PFSK-1 (cell line): ENCODE results near the gene MTFR2.

Experiments used
- POLR2AphosphoS5 ChIP-seq: IDR thresholded peaks from 2 replicates; pipeline ENCODE4 v1.6.1; 2012; ENCODE audit warnings: low read depth, mild to moderate bottlenecking, control low read depth, low read length, moderate library complexity
- REST ChIP-seq, 2 experiments: IDR thresholded peaks; 2 replicates each; pipeline versions ENCODE4 v1.6.1 to v1.8.0; 2011 to 2012; ENCODE audit warnings: low read depth in 2 of 2, low read length in 2 of 2, control low read depth in 1 of 2, inconsistent platforms in 1 of 2, mild to moderate bottlenecking in 1 of 2, moderate library complexity in 1 of 2; ENCODE audit not compliant: insufficient read depth in 1 of 2
- SIN3A ChIP-seq: IDR thresholded peaks from 2 replicates; pipeline ENCODE4 v1.6.1; 2012; ENCODE audit warnings: mild to moderate bottlenecking, low read length, moderate library complexity, borderline replicate concordance; ENCODE audit not compliant: insufficient read depth
- TAF1 ChIP-seq: IDR thresholded peaks from 2 replicates; pipeline ENCODE4 v1.6.1; 2012; ENCODE audit warnings: low read length, control low read depth, borderline replicate concordance; ENCODE audit not compliant: insufficient read depth

GRCh38 chr6:136254851-136255466 is 4.8 kb upstream of the MTFR2 start:
- TF ChIP-seq REST (IDR thresholded peaks at IDR 0.05; ENCODE audit: insufficient read depth in 1 of 2, low read depth in 2 of 2, low read length in 2 of 2) (no peak), POLR2AphosphoS5 (peak; percentile 34), TAF1 (no peak), SIN3A (no peak)
